DMS53 treated with DMSO at 0.1 percent for 48 hours (cell line): ENCODE measurements around the gene MFAP3L.

Experiments
- DNase-seq: peaks from one replicate; lab custom pipeline; 2025; ENCODE audit not compliant: unreplicated experiment; lab: John Stamatoyannopoulos, UW

The MFAP3L gene

DNA sequence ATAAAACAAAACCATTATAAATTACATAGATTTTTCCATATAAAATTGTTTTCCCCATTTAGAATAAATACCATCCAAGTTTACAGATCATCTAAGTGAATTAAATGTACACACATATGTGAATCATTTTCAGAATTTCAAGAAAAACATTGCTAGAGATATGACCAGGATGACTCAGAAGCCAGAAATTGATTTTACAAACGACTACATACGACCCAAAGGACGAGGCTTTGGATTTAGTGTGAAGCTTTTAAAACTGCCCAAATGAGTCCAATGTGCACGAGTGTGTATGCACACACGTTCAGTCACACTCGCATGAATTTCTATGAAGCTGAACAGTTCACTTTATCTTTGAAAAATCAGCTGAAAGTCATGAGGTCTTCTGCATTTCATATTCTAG is 37.9 kb downstream of the MFAP3L start:
- DNase-seq: no peak

DNA sequence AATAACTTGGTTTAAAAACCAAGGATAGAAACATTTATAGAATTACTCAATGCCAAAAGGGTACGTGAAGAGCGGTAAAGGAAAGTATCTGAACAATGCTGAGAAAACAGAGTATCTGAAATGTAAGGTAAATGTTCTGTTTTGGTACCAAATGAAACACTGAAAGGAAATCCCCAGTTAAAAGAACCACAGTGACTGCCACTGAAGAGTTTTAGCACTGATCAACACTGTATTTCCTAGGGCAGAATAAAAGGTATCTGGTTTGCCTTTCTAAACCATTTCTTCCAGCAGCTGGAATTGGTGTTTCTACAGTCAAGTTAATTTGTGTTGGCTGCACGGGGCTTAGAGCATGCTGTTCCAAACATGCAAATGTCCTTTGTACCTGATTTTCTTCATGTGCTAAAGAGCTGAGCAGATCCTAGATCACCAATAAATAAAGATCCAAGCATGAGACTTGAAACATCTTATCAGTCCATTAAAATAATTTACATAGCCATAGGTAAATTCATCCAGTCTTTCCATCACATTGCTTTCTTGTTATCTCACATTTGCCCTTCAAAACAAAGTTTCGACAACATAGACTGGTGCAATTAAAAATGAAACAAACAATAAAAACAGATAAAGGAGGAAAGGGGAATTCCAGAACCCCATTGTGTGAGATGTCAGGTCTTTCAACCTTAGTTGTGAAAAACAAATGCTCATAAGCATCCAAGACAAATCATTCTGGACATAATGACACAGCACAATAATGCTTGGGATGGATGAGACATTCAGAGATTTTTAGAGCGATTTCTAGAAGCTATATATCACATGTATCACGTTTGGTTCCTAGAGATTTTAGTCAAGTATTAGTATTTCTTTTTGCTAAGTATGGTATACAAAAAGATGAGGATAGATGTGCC is 38.6 kb downstream of the MFAP3L start:
- no peak for DNase-seq

DNA sequence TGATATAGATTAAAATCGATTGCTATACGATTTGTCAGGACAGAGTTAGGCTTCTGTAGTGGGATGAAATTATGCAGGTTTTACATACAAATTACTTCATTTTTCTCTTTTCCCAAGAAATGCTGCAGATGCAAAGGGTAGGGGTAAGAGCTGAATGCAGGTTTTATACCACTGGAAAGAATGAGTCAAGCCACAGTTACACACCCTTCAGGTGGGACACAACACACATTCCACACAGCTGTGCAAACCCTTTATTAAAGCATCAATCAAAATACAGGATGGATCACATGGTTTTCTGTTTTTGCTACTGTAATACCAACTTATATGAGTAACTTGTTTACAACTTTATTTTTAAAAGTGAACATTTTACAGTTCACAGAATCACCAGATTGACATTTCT is 39.8 kb downstream of the MFAP3L start:
- DNase-seq: no peak

DNA sequence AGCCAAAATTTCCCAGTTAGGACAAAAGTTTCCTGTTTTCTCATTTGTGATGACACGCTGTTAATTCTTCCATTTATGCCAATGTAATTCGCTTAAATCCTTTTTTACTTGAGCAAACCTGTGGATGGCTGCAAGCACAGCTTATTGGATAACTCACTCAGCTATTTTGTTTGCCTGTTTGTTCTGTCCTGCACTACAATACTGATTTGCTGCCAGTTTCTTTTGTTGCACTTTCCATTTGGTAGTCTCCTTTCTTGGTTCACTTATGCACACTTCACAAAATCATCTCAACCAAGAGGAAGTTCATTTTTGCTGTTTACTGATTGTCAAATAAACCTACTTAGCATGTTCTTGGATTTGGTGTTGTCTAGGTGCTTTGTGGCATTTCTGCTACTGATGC is 40.3 kb downstream of the MFAP3L start:
- no peak for DNase-seq

DNA sequence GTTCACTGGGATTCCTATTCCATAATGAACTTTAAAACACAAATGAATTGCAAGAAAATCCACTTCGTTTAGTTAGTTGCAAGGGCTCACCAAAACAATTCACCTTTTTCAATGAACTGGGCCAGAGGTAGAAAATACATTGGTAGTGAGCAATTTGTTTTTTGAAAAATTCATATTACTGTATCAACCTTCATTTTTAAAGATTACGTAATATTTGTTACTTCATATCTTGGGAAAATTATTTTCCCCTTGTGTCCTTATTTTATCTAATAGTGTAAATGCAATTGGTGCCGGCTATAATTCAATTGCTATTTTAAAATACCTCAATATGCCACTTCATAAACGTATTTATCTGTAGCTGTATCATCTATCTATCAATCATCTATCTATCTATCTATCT is 41.5 kb downstream of the MFAP3L start:
- no peak for DNase-seq

DNA sequence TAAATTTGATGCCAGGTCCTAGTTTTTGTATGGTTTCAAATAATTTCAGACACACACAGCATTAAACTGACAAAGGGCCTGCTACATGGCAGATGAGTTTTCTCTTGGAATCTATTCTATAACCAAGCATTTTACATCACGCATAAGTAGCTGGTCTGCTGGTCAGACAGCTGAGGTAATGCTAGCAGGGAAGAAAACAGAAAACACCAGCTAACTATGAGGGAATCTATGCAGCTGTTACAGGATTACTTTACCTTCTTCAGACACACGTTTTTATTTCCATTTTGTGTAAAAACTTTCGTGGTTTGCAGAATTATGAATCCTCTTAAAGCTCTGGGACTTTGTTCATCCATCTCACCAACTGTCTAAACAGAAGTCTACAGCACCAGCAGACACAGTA is 42.0 kb downstream of the MFAP3L start:
- DNase-seq: no peak

DNA sequence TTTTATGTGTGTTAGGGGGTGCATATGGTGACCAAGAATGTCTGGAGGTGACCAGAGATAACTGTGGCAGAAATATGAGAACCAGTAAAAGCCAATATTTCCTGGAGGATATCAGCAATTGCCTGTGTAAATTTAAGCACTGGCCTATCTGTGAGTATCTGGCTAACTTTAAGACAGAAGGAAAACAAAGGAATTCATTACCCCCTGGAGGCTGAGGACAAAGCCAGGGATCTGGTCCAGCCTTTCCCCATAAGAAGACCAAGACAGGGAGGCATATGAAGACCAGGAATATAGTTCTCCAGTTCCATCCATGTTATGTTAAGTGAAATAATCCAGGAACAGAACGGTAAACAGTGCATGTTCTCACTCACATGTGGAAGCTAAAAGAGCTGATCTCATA is 49.2 kb downstream of the MFAP3L start:
- DNase-seq: no peak

DNA sequence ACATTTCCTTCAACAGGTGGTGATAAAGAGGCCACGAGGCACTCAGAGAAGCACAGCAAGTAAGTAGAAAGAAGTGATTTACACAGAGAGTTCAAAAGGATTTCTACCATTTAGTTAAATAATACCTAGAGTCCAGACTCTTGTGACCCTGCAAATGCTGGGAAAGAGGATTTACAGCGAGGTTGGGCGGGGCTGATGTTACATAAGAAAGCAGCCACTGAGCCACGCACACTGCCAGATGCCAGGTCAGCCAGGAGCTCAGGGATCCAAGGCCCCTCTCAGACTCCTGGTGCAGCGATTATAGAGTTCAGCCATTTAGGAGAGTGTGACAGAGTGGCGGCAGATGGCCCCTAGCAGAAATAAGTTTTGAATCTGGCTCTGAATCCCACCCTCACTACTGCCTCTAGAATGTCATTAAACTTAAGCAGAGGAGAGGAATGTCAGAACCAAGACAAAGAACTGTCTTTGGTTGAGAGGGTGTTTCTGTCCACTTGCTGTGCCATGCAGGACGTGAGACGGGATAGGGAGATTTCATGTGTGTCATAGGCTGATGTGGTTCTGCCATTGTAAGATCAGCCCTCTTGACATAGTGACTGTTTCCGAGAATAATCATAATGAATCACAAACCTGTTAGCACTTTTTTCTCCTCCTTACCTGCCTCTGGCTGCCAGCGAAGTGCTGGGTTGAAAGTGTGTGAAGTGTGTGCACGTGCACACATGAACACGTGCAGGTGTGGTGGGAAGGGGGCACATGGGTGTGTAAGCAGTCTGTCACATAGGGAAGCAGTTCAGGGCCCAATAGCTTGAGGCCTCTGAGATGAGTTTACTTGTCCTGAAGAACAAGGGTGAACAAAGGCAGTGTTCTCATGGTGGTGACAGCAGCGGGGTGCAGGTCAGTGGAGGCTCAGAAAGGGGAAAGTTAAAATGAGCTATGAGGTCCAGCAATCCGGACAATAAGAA is 50.1 kb downstream of the MFAP3L start:
- DNase-seq: no peak

DNA sequence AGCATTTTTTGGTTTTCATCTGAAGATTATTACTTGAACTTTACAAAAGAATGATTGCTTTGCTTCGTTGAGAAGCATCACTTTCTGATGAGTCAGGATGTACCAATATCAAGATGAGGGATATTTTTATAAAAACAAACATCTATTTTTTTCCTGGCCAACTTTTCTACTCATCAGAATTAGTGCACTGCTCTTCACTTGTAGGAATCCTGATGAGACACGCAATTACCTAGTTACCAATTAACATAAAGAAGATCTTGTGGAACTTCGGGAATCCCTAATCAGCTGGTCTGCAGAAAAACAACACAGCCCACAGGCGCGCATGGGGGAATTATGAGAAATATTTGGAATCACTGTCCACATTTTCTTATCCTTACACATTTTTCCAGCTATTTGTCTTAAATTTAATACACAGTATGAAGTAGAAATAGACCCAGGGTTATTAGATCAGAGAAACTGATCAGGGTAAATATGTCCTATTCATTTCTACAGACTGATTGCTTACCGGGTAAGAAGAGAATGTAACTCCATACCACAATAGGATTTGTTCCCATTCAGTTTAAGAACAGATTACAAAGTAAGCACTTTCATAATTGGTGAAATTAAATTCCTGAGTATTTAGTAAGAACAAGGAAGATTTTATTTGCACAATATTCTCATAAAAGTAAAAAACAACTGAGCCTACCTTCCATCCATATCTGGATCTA is 50.9 kb downstream of the MFAP3L start:
- DNase-seq: no peak

DNA sequence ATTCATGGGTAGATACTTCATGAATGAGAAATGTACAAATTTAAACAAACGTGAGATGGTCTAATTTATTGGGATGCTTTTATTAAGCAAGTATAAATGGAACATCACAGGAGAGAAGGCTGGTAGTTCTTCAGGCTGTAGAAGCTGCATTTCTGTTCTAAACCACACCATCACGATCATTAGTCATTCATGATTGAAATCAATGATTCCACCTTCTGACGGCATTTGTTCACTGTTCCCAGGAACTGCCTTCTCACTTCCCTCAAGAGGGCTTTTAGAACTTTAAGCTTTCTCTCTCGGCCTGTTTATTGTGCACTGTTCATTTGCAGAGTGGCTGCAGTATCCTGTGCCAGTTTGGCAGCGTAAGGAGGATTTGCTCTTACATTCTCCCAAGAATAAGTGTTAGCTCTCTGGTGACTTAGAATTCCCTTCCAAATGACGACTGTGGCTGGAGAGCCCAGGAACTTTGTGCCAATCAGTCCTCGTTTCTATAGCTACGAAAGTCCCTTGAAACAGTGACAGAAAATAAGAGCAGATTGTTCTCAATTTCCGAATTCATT is 54.7 kb downstream of the MFAP3L start:
- no peak for DNase-seq

DNA sequence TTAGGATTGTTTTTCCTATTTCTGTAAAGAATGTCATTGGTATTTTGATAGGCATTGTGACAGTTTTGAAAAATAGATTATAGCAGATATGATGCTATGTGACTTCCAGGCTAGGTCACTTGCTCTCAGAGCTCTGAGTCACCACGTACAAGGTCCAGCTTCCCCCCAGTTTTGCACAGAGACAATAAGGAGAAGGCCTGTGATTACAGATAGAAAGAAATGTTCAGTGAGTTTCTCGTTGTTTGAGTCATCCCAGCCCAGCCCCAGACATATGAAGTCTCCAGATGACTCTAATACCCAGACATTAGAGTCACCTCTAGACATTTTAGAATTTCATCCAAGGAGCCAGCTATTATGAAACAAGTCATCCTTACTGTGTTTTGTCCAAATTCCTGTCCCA is 57.2 kb downstream of the MFAP3L start:
- no peak for DNase-seq

DNA sequence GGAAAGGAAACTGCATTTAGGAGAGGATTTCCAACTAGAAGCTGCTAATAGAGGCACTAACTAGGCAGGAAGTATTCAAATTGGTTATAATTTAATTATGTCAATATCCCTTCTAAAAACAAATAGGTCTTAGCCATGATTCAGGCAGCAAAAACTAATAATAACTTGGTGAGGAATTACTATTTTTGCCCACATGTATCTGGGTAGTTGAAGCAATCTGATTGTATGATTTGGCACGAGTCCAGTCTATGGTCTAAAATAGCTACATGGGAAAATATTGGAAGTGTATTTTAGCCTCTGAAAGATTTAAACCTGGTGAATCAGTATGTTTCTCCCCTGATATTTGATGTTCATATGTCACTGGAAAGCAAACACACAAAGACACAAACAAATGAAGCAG is 62.2 kb downstream of the MFAP3L start:
- DNase-seq: no peak

DNA sequence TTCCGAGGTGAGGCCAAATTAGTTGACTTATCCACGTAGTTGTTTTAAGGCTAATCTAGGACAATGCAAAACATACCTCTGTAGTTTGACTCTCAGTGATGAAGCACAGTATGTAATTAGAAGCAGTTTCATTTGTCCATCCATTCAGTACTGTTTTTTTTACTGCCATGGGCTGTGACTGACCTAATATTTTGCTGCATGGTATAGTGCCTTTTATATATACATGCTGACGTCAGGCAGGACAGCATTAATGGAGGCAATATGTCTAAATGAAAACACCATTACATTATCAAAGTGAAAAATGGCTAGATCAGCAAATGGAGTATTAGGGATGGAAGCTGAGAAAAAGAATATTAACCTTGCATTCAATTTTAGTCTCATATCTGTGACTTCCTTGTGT is 66.9 kb downstream of the MFAP3L start:
- no peak for DNase-seq

DNA sequence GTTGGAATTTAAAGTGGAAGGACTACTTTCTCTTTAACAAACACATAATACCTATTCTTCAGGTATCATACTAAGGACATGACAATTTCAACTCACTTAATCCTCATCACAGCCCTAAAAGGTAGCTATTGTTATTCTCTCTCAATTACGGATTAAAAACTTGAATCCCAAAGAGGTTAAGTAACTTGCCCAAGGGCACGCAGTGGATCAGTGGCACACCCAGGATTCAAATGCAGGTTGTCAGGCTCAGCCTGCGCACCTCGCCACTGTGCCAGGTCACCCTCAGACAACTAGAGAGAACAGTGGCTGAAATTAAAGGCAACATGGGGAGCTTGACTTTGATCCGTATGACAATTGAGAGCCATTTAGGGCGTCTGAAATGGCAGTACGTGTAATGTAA is 67.6 kb downstream of the MFAP3L start:
- DNase-seq: no peak

DNA sequence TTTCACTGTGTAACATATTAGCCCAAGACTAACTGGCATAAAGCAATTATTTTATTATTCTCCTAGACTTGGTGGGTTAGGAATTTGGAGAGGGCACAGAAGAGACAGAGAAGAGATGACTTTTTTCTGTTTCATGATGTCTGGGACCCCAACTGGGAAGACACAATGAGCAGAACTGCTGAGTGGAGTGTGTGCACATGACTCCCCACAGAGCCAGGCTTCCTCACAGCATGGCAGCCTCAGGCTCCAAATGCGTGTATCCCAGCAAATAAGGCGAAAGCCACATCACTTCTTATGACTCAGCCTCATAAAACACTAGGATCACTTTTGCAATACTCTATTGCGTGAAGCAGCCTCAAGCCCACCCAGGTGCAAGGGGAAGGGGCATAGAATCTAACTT is 68.4 kb downstream of the MFAP3L start:
- DNase-seq: no peak

DNA sequence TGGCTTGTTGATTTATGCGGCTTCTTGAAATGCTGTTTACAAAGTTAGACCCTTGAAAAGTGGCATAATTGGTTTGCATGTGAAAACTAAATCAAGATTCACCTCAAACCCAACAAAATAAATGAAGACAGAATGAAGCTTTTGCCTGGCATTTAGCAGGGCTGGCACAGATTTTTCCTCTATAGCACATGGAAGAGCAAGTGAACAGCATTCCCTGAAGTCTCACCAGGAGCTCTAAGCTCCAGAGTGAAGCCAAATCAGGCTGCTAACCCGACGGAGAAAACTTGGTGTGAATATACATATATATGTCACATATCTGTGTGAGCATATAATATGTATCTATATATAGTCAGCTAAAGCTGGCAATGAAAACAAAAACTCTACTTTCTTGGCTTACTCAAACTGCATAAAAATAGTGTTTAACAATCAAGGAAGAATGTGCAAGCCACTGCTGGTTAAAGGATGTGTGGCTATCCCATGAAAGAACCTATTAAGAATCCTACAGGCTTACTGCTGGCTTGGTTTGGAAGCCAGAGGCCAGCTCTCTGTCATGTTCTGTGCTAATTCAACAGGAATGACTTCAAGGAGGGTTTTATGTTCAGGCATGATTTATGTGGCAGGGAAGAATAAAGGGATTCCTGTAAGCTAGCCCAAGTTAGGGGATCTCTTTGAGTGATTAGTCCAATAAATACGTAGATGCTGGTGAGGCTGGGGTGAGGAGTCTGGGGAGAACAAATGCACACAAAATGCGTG is 69.9 kb downstream of the MFAP3L start:
- DNase-seq: no peak

DNA sequence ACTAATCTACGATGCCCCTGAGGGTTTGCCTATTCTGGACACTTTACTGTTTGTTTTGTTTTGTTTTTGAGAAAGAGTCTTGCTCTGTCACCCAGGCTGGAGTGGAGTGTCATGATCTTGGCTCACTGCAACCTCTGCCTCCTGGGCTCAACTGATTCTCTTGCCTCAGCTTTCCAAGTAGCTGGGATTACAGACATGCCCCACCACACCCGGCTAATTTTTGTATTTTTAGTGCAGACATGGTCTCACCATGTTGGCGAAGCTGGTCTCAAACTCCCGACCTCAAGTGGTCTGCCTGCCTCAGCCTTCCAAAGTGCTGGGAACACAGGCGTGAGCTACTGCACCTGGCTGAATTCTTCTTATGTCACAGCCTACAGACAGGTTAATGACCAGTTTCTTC is 70.7 kb downstream of the MFAP3L start:
- no peak for DNase-seq

DNA sequence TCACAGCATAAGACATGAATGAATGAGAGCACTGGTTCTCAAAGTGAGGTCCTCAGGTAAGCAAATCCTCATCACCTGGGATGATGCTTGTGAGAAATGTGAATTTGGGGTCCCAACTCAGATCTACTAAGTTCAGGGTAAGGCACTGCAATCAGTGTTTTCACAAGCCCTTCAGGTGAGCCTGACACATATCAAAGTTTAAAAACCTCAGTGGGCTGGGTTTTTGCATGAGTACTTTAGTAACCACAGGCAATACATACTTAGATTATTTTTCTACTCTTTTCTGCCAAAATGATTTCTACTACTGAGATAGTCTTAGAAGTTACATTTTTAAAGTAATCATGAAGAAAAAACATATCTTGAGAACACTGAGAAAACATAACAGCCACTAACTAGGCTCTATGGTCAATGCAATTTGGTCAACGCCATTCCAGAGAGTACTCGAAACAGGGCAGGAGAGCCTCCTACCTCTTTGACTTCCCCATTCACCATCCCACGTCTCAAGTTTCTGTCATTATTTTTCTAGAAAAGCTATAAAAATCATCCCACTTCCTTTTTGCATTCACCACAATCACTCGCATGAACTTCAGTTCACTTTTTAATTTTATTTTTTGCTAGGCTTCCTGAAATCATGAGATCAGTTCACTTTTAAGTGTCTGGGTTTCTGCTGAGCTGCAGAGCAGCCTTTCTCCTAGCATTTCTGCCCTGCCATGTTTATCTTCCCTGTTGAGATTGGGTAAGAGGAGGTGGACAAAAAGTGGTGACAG is 73.8 kb downstream of the MFAP3L start:
- no peak for DNase-seq

DNA sequence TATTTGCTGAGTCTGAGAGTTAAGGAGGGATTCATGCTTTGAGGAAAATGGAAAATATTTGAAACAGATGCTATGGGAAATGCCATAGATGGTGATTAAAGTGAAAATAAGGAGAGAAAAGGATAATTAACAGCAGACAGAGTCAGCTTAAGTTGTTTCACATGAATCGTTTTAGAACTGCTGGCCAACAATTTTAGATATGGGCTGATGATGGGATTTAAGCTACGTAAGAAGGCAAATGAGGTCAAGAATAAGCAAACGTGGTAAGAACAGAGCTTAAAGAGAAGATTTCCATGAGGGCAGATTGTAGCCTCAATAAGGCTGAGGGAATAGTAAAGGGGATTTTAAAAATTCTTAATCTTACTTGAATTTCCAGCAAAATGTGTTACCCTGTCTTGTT is 77.9 kb downstream of the MFAP3L start:
- no peak for DNase-seq

DNA sequence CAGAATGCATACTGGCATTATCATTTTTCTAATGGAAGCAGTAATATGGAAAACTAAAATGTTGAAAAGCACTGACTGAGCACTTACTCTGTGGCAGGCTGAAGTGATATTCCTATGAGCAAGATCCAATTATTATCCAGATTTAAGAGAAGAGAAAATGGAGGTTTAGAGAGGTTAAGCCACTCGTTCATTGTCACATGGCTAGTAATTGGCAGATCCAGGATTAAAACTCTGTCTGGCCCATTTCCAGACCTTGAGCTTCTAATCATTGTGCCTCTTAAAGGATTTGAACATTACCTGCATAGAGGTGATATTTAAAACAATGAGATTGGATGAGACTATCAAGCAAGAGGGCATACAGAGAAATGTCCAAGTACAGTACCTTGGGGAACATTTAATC is 80.6 kb downstream of the MFAP3L start:
- DNase-seq: no peak
